Chondrocyte (in vitro differentiated cells): ENCODE data around the gene AUTS2. TPM values are rescaled to one million over a fixed set of nuclear protein-coding genes. Genes with fewer than 3 reads are reported as not detected.

Source experiments
- DNase-seq: peaks from one replicate; pipeline ENCODE4 v3.0.0; 2021; ENCODE audit warnings: mixed read lengths, low spot score
- H3K27ac Mint-ChIP-seq: one replicate; pipeline ENCODE4 v1.8.0; 2021; ENCODE audit warnings: mild to moderate bottlenecking, moderate library complexity, mixed read lengths; ENCODE audit not compliant: unreplicated experiment
- H3K27me3 Mint-ChIP-seq: 2 replicates; pipeline ENCODE4 v1.8.0; 2021; ENCODE audit warnings: low read depth, mixed read lengths
- H3K36me3 Mint-ChIP-seq: 2 replicates; pipeline ENCODE4 v1.8.0; 2021; ENCODE audit warnings: low read depth, mixed read lengths
- H3K4me1 Mint-ChIP-seq: 2 replicates; pipeline ENCODE4 v1.8.0; 2021; ENCODE audit warnings: low read depth, mild to moderate bottlenecking, mixed read lengths
- H3K4me3 Mint-ChIP-seq: one replicate; pipeline ENCODE4 v1.8.0; 2021; ENCODE audit warnings: mild to moderate bottlenecking, moderate library complexity, mixed read lengths; ENCODE audit not compliant: unreplicated experiment
- H3K9me3 Mint-ChIP-seq: 2 replicates; pipeline ENCODE4 v1.8.0; 2021; ENCODE audit warnings: low read depth, mixed read lengths
- CTCF ChIP-seq: fragments of 200-600 bp; sonication (generic); IDR thresholded peaks from 2 replicates; pipeline ENCODE4 v1.5.0; 2021; ENCODE audit warnings: antibody characterized with exemption, mild to moderate bottlenecking, moderate library complexity
- total RNA-seq: library from RNA; stranded (reverse); gene quantifications from 3 replicates; pipeline ENCODE4 v1.2.1, GENCODE V29; 2021

AUTS2 gene
- total RNA-seq, 1 donor from 2014 or later = 31.5 TPM

- no peaks in the 10 kb centered on the region for H3K27me3 Mint-ChIP-seq
- no peak overlapping the region for H3K27ac Mint-ChIP-seq
- no peaks in the 10 kb centered on the region for H3K9me3 Mint-ChIP-seq
- DNase-seq = no peak
- TF ChIP-seq CTCF = no peak
- H3K36me3 Mint-ChIP-seq = no peaks in the 10 kb centered on the region
- H3K4me3 Mint-ChIP-seq = no peak overlapping the region
- peaks cover 6% of the 10 kb centered on the region for H3K4me1 Mint-ChIP-seq
Observed at GRCh38 chr7:70634071-70634470, 1035.8 kb downstream of the AUTS2 start.

- no peak for TF ChIP-seq CTCF
- H3K4me1 Mint-ChIP-seq = peaks cover 6% of the 10 kb centered on the region
- no peak overlapping the region for H3K4me3 Mint-ChIP-seq
- no peaks in the 10 kb centered on the region for H3K36me3 Mint-ChIP-seq
- no peaks in the 10 kb centered on the region for H3K27me3 Mint-ChIP-seq
- H3K9me3 Mint-ChIP-seq = no peaks in the 10 kb centered on the region
- H3K27ac Mint-ChIP-seq = no peak overlapping the region
- DNase-seq = no peak
Observed at GRCh38 chr7:70634610-70635068, 1036.4 kb downstream of the AUTS2 start.

GRCh38 chr7:70635633-70636032 is 1037.4 kb downstream of the AUTS2 start:
- H3K27ac Mint-ChIP-seq = no peak overlapping the region
- no peak for DNase-seq
- H3K4me3 Mint-ChIP-seq = no peak overlapping the region
- H3K36me3 Mint-ChIP-seq = no peaks in the 10 kb centered on the region
- H3K27me3 Mint-ChIP-seq = no peaks in the 10 kb centered on the region
- TF ChIP-seq CTCF = no peak
- peaks cover 13% of the 10 kb centered on the region for H3K4me1 Mint-ChIP-seq
- no peaks in the 10 kb centered on the region for H3K9me3 Mint-ChIP-seq

- H3K27me3 Mint-ChIP-seq = no peaks in the 10 kb centered on the region
- H3K9me3 Mint-ChIP-seq = no peaks in the 10 kb centered on the region
- no peak for TF ChIP-seq CTCF
- no peak for DNase-seq
- peaks cover 13% of the 10 kb centered on the region for H3K4me1 Mint-ChIP-seq
- H3K36me3 Mint-ChIP-seq = no peaks in the 10 kb centered on the region
- no peak overlapping the region for H3K4me3 Mint-ChIP-seq
- no peak overlapping the region for H3K27ac Mint-ChIP-seq
Observed at GRCh38 chr7:70636169-70636568, 1037.9 kb downstream of the AUTS2 start.

- H3K4me1 Mint-ChIP-seq = peaks cover 13% of the 10 kb centered on the region
- no peaks in the 10 kb centered on the region for H3K27me3 Mint-ChIP-seq
- no peak overlapping the region for H3K27ac Mint-ChIP-seq
- no peak for DNase-seq
- H3K9me3 Mint-ChIP-seq = no peaks in the 10 kb centered on the region
- no peak overlapping the region for H3K4me3 Mint-ChIP-seq
- H3K36me3 Mint-ChIP-seq = peaks cover 3% of the 10 kb centered on the region
- no peak for TF ChIP-seq CTCF
Observed at GRCh38 chr7:70637726-70638125, 1039.5 kb downstream of the AUTS2 start.
